Liver (tissue), 9 donors: ENCODE measurements around the gene ARID3B. TPM values are rescaled to one million over a fixed set of nuclear protein-coding genes. Genes with fewer than 3 reads are reported as not detected.

Experiments
- DNase-seq: peaks from one replicate; pipeline ENCODE4 v3.0.0-alpha.2; 2017; ENCODE audit warnings: low spot score
- H3K27ac ChIP-seq, 2 donors: one replicate each; pipeline ENCODE4 v1.7.0; 2013; ENCODE audit warnings: inconsistent platforms in 2 of 2, low read length in 2 of 2, control low read depth in 1 of 2, low read depth in 1 of 2, mild to moderate bottlenecking in 1 of 2
- H3K27me3 ChIP-seq, 4 donors: one replicate each; pipeline versions ENCODE4 v1.6.1 to v1.7.0; 2013; ENCODE audit warnings: low read length in 3 of 4, inconsistent platforms in 1 of 4, mild to moderate bottlenecking in 1 of 4, moderate library complexity in 1 of 4; ENCODE audit not compliant: control insufficient read depth in 4 of 4, insufficient read depth in 4 of 4
- H3K36me3 ChIP-seq, 4 donors: one replicate each; pipeline versions ENCODE4 v1.6.1 to v1.7.0; 2013; ENCODE audit warnings: low read length in 3 of 4, mild to moderate bottlenecking in 3 of 4, low read depth in 1 of 4, moderate library complexity in 1 of 4; ENCODE audit not compliant: control insufficient read depth in 4 of 4, insufficient read depth in 3 of 4
- H3K4me1 ChIP-seq, 4 donors: one replicate each; pipeline versions ENCODE4 v1.6.1 to v1.7.0; 2013; ENCODE audit warnings: low read length in 3 of 4, mild to moderate bottlenecking in 3 of 4, moderate library complexity in 1 of 4; ENCODE audit not compliant: control insufficient read depth in 4 of 4, insufficient read depth in 4 of 4
- H3K4me3 ChIP-seq, 3 donors: one replicate each; pipeline versions ENCODE4 v1.6.1 to v1.7.0; 2013; ENCODE audit warnings: low read length in 3 of 3, control low read depth in 1 of 3, low read depth in 1 of 3, mild to moderate bottlenecking in 1 of 3
- H3K9ac ChIP-seq, 2 donors: one replicate each; pipeline ENCODE4 v1.7.0; 2013; ENCODE audit warnings: low read length in 2 of 2, mild to moderate bottlenecking in 2 of 2, moderate library complexity in 2 of 2, control low read depth in 1 of 2, low read depth in 1 of 2
- H3K9me3 ChIP-seq, 4 donors: one replicate each; pipeline versions ENCODE4 v1.6.1 to v1.7.0; 2013; ENCODE audit warnings: low read length in 3 of 4; ENCODE audit not compliant: control insufficient read depth in 4 of 4
- EGR1 ChIP-seq, 2 donors: IDR thresholded peaks; 2 replicates each; pipeline ENCODE4 v1.6.1; 2016 to 2018; ENCODE audit warnings: antibody characterized with exemption in 2 of 2, low read depth in 2 of 2
- FOXA1 ChIP-seq: IDR thresholded peaks from 2 replicates; pipeline ENCODE4 v1.6.1; 2016; ENCODE audit warnings: antibody characterized with exemption
- FOXA2 ChIP-seq: IDR thresholded peaks from 2 replicates; pipeline ENCODE4 v1.6.1; 2016; ENCODE audit warnings: antibody characterized with exemption
- GABPA ChIP-seq, 2 donors: IDR thresholded peaks in 1 of 2; conservative IDR thresholded peaks in 1 of 2; 2 replicates each; pipeline ENCODE4 v1.6.1; 2016; ENCODE audit warnings: antibody characterized with exemption in 2 of 2, mild to moderate bottlenecking in 1 of 2, moderate library complexity in 1 of 2
- HNF4A ChIP-seq, 2 donors: conservative IDR thresholded peaks; 2 replicates each; pipeline ENCODE4 v1.6.1; 2016; ENCODE audit warnings: antibody characterized with exemption in 2 of 2, mild to moderate bottlenecking in 2 of 2
- HNF4G ChIP-seq: IDR thresholded peaks from 2 replicates; pipeline ENCODE4 v1.6.1; 2016; ENCODE audit warnings: antibody characterized with exemption
- JUND ChIP-seq, 2 donors: IDR thresholded peaks; 2 replicates each; pipeline ENCODE4 v1.6.1; 2016; ENCODE audit warnings: antibody characterized with exemption in 2 of 2
- MAX ChIP-seq: IDR thresholded peaks from 2 replicates; pipeline ENCODE4 v1.6.1; 2016; ENCODE audit warnings: antibody characterized with exemption
- NR2F2 ChIP-seq: IDR thresholded peaks from 2 replicates; pipeline ENCODE4 v1.6.1; 2016; ENCODE audit warnings: antibody characterized with exemption
- RAD21 ChIP-seq, 2 donors: IDR thresholded peaks; 2 replicates each; pipeline ENCODE4 v1.6.1; 2016; ENCODE audit warnings: antibody characterized with exemption in 2 of 2, mild to moderate bottlenecking in 2 of 2
- RXRA ChIP-seq, 2 donors: IDR thresholded peaks; 2 replicates each; pipeline ENCODE4 v1.6.1; 2017 to 2018; ENCODE audit warnings: antibody characterized with exemption in 2 of 2, mild to moderate bottlenecking in 1 of 2
- SP1 ChIP-seq: IDR thresholded peaks from 2 replicates; pipeline ENCODE4 v1.6.1; 2018; ENCODE audit warnings: antibody characterized with exemption, mild to moderate bottlenecking
- TAF1 ChIP-seq: conservative IDR thresholded peaks from 2 replicates; pipeline ENCODE4 v1.6.1; 2016; ENCODE audit warnings: antibody characterized with exemption, mild to moderate bottlenecking
- YY1 ChIP-seq: IDR thresholded peaks from 2 replicates; pipeline ENCODE4 v1.6.1; 2016; ENCODE audit warnings: antibody characterized with exemption, mild to moderate bottlenecking
- WGBS: extraction: QIAGEN DNeasy Blood & Tissue Kit; methylation state at CpG from one replicate; pipeline ENCODE4 v1.1.7; 2013; 5-methylcytosine and 5-hydroxymethylcytosine counted together
- polyA plus RNA-seq, 2 donors: library from polyadenylated mRNA; stranded (reverse) in 1 of 2; unstranded in 1 of 2; fragments of 200-250 nt in 1 of 2; fragments of >200 nt in 1 of 2; fragmentation: Nextera tagmentation in 1 of 2; extraction: Ambion mirVana in 1 of 2; gene quantifications; one replicate each; pipeline versions ENCODE4 v1.2.1 to v1.2.3, GENCODE V29; 2013 to 2015
- total RNA-seq, 2 donors: library from RNA; depleted of rRNA; stranded (reverse); fragments of >200 nt; gene quantifications; one replicate each; pipeline ENCODE4 v1.2.3, GENCODE V29; 2014
- TF ChIP-seq, protein P1 (sequence below): fragments of 150-350 bp; IDR thresholded peaks from 2 replicates; pipeline ENCODE4 v1.5.1; 2017; ENCODE audit warnings: improper control_type of control experiment, low read depth, low read length; ENCODE audit not compliant: missing input control
- TF ChIP-seq, protein P2 (sequence below): IDR thresholded peaks from 2 replicates; pipeline ENCODE4 v1.6.1; 2016; ENCODE audit warnings: antibody characterized with exemption
- TF ChIP-seq, protein P3 (sequence below): IDR thresholded peaks from 2 replicates; pipeline ENCODE4 v1.6.1; 2016; ENCODE audit warnings: antibody characterized with exemption
- TF ChIP-seq, protein P4 (sequence below): IDR thresholded peaks from 2 replicates; pipeline ENCODE4 v1.6.1; 2016; ENCODE audit warnings: antibody characterized with exemption, mild to moderate bottlenecking
- donor health status: healthy.
- donor health status: healthy.
- donor health status: healthy.
- donor health status: healthy.
- donor health status: healthy.

ARID3B gene
- total and polyA plus RNA-seq, 4 donors, result 1.4 to 6.6 (median 2.7) TPM

DNA sequence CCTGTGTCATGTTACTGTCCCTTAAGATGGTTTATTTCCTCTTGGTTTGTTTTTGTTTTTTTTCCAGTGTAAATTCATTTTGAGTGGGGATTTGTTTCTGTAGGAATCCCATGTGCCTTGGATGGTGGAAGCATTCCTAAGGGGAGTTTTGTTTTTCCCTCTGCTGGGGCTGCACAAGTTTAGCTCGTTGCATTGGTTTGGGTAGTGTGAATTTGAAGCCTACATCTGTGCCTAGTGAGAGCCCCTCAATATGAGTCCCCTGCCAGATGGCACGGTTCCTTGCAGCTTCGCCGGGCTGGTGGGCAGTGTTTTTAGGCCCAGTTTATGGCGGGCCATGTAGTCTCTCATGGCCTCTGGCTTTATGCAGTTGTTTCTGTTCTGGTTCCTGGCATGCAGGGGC lies 17.7 kb downstream of the ARID3B start:
- H3K9me3 ChIP-seq, result no peaks in the 10 kb centered on the region
- H3K27ac ChIP-seq, result no peak overlapping the region
- WGBS, result 99% methylated on average over 5 of the region's 5 CpGs
- H3K27me3 ChIP-seq, result no peaks in the 10 kb centered on the region
- TF ChIP-seq GABPA (IDR thresholded peaks at IDR 0.05 in 1 of 2, conservative IDR thresholded peaks at IDR 0.05 in 1 of 2) (no peak), FOXA2 (no peak), MAX (no peak), YY1 (no peak), JUND (IDR thresholded peaks at IDR 0.05) (no peak), RXRA (IDR thresholded peaks at IDR 0.05) (no peak), SP1 (no peak), FOXA1 (no peak), HNF4A (conservative IDR thresholded peaks at IDR 0.05) (no peak), NR2F2 (no peak), EGR1 (IDR thresholded peaks at IDR 0.05; ENCODE audit: low read depth in 2 of 2) (no peak), HNF4G (no peak), TAF1 (no peak)
- TF ChIP-seq, protein P1, sequence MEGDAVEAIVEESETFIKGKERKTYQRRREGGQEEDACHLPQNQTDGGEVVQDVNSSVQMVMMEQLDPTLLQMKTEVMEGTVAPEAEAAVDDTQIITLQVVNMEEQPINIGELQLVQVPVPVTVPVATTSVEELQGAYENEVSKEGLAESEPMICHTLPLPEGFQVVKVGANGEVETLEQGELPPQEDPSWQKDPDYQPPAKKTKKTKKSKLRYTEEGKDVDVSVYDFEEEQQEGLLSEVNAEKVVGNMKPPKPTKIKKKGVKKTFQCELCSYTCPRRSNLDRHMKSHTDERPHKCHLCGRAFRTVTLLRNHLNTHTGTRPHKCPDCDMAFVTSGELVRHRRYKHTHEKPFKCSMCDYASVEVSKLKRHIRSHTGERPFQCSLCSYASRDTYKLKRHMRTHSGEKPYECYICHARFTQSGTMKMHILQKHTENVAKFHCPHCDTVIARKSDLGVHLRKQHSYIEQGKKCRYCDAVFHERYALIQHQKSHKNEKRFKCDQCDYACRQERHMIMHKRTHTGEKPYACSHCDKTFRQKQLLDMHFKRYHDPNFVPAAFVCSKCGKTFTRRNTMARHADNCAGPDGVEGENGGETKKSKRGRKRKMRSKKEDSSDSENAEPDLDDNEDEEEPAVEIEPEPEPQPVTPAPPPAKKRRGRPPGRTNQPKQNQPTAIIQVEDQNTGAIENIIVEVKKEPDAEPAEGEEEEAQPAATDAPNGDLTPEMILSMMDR, result no peak
- TF ChIP-seq, protein P2, sequence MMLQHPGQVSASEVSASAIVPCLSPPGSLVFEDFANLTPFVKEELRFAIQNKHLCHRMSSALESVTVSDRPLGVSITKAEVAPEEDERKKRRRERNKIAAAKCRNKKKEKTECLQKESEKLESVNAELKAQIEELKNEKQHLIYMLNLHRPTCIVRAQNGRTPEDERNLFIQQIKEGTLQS, result no peak
- TF ChIP-seq, protein P3, sequence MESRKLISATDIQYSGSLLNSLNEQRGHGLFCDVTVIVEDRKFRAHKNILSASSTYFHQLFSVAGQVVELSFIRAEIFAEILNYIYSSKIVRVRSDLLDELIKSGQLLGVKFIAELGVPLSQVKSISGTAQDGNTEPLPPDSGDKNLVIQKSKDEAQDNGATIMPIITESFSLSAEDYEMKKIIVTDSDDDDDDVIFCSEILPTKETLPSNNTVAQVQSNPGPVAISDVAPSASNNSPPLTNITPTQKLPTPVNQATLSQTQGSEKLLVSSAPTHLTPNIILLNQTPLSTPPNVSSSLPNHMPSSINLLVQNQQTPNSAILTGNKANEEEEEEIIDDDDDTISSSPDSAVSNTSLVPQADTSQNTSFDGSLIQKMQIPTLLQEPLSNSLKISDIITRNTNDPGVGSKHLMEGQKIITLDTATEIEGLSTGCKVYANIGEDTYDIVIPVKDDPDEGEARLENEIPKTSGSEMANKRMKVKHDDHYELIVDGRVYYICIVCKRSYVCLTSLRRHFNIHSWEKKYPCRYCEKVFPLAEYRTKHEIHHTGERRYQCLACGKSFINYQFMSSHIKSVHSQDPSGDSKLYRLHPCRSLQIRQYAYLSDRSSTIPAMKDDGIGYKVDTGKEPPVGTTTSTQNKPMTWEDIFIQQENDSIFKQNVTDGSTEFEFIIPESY, result no peak
- TF ChIP-seq, protein P4, sequence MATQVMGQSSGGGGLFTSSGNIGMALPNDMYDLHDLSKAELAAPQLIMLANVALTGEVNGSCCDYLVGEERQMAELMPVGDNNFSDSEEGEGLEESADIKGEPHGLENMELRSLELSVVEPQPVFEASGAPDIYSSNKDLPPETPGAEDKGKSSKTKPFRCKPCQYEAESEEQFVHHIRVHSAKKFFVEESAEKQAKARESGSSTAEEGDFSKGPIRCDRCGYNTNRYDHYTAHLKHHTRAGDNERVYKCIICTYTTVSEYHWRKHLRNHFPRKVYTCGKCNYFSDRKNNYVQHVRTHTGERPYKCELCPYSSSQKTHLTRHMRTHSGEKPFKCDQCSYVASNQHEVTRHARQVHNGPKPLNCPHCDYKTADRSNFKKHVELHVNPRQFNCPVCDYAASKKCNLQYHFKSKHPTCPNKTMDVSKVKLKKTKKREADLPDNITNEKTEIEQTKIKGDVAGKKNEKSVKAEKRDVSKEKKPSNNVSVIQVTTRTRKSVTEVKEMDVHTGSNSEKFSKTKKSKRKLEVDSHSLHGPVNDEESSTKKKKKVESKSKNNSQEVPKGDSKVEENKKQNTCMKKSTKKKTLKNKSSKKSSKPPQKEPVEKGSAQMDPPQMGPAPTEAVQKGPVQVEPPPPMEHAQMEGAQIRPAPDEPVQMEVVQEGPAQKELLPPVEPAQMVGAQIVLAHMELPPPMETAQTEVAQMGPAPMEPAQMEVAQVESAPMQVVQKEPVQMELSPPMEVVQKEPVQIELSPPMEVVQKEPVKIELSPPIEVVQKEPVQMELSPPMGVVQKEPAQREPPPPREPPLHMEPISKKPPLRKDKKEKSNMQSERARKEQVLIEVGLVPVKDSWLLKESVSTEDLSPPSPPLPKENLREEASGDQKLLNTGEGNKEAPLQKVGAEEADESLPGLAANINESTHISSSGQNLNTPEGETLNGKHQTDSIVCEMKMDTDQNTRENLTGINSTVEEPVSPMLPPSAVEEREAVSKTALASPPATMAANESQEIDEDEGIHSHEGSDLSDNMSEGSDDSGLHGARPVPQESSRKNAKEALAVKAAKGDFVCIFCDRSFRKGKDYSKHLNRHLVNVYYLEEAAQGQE, result no peak
- H3K4me1 ChIP-seq, result no peaks in the 10 kb centered on the region
- H3K4me3 ChIP-seq, result no peak overlapping the region
- DNase-seq, result no peak
- H3K36me3 ChIP-seq, result peaks cover 0 to 2% (median 2%) of the 10 kb centered on the region in 4 donors
- no peak overlapping the region for H3K9ac ChIP-seq

DNA sequence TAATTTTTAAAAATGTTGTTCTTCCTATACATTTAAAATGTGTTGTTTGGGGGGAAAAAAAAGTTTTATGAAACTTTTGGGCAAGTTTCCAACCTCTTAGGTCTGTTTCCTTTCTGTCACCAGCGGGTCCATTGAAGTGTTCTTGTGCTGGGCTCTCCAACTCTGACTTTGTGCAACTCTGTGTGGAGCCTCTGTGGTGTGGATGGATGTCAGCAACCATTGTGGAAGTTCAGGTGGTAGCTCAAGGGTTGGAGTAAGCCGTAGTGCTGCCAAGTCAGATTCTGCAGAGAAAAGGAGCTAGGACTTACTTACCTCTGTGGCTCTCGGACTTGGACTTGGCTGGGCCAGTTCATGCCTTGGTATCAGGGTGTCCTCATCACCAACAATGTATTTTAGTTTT lies 22.4 kb downstream of the ARID3B start:
- Histone ChIP-seq H3K36me3 (peaks cover 0 to 2% (median under 1%) of the 10 kb centered on the region in 4 donors), H3K9ac (no peak overlapping the region), H3K4me3 (no peak overlapping the region), H3K4me1 (no peaks in the 10 kb centered on the region), H3K27ac (no peak overlapping the region), H3K27me3 (no peaks in the 10 kb centered on the region), H3K9me3 (no peaks in the 10 kb centered on the region)
- TF ChIP-seq SP1 (no peak), FOXA2 (no peak), GABPA (IDR thresholded peaks at IDR 0.05 in 1 of 2, conservative IDR thresholded peaks at IDR 0.05 in 1 of 2) (no peak), TAF1 (no peak), RXRA (IDR thresholded peaks at IDR 0.05) (no peak), JUND (IDR thresholded peaks at IDR 0.05) (no peak), YY1 (no peak), MAX (no peak), HNF4A (conservative IDR thresholded peaks at IDR 0.05) (no peak), RAD21 (IDR thresholded peaks at IDR 0.05) (no peak), EGR1 (IDR thresholded peaks at IDR 0.05; ENCODE audit: low read depth in 2 of 2) (no peak), FOXA1 (no peak)
- TF ChIP-seq, protein P1, result no peak
- WGBS, result 95% methylated on average over 3 of the region's 3 CpGs
- no peak for DNase-seq
